ENCODE measurements around the gene ADGRV1.

Gene ADGRV1

GRCh38 chr5:90855296-90856010, 296.9 kb downstream of the ADGRV1 start:
- Histone ChIP-seq H3K79me2 (ENCODE audit: insufficient read depth, low read length) (no peaks in the 10 kb centered on the region), H3K4me3 (ENCODE audit: low read depth in 1 of 2, low read length in 2 of 2) (no peak overlapping the region), H3K9me3 (ENCODE audit: insufficient read depth, low read length, severe bottlenecking) (no peaks in the 10 kb centered on the region), H2AFZ (ENCODE audit: low read depth, low read length) (no peak overlapping the region), H3K27me3 (ENCODE audit: insufficient read depth, low read length, poor library complexity) (no peaks in the 10 kb centered on the region), H4K20me1 (ENCODE audit: insufficient read depth, low read length) (no peaks in the 10 kb centered on the region), H3K4me2 (ENCODE audit: insufficient read depth, low read length) (no peak overlapping the region), H3K9ac (ENCODE audit: low read depth, low read length) (no peak overlapping the region), H3K4me1 (ENCODE audit: insufficient read depth, low read length) (no peaks in the 10 kb centered on the region), H3K27ac (ENCODE audit: low read length) (no peak overlapping the region), H3K36me3 (ENCODE audit: insufficient read depth, low read length) (no peaks in the 10 kb centered on the region)
- no peak for ATAC-seq (ENCODE audit: insufficient read depth, low read depth)
- DNase-seq, result no peak
- TF ChIP-seq CTCF (IDR thresholded peaks at IDR 0.05; ENCODE audit: borderline replicate concordance, extremely low read depth, low read length, poor library complexity, severe bottlenecking), result no peak
- no peak for TF ChIP-seq EZH2 (IDR thresholded peaks at IDR 0.05; ENCODE audit: borderline replicate concordance, low read depth, low read length, severe bottlenecking)

GRCh38 chr5:90861843-90862586, 303.4 kb downstream of the ADGRV1 start:
- Histone ChIP-seq H3K4me3 (ENCODE audit: low read depth in 1 of 2, low read length in 2 of 2) (no peak overlapping the region), H3K27me3 (ENCODE audit: insufficient read depth, low read length, poor library complexity) (no peaks in the 10 kb centered on the region), H3K9me3 (ENCODE audit: insufficient read depth, low read length, severe bottlenecking) (no peaks in the 10 kb centered on the region), H3K36me3 (ENCODE audit: insufficient read depth, low read length) (no peaks in the 10 kb centered on the region), H3K4me1 (ENCODE audit: insufficient read depth, low read length) (no peaks in the 10 kb centered on the region), H3K4me2 (ENCODE audit: insufficient read depth, low read length) (no peak overlapping the region), H3K79me2 (ENCODE audit: insufficient read depth, low read length) (no peaks in the 10 kb centered on the region), H3K27ac (ENCODE audit: low read length) (no peak overlapping the region), H3K9ac (ENCODE audit: low read depth, low read length) (no peak overlapping the region), H2AFZ (ENCODE audit: low read depth, low read length) (no peak overlapping the region), H4K20me1 (ENCODE audit: insufficient read depth, low read length) (no peaks in the 10 kb centered on the region)
- no peak for ATAC-seq (ENCODE audit: insufficient read depth, low read depth)
- DNase-seq, result no peak
- TF ChIP-seq EZH2 (IDR thresholded peaks at IDR 0.05; ENCODE audit: borderline replicate concordance, low read depth, low read length, severe bottlenecking) (no peak), CTCF (IDR thresholded peaks at IDR 0.05; ENCODE audit: borderline replicate concordance, extremely low read depth, low read length, poor library complexity, severe bottlenecking) (no peak)

GRCh38 chr5:90865180-90865579, 306.6 kb downstream of the ADGRV1 start:
- Histone ChIP-seq H2AFZ (ENCODE audit: low read depth, low read length) (no peak overlapping the region), H3K9me3 (ENCODE audit: insufficient read depth, low read length, severe bottlenecking) (no peaks in the 10 kb centered on the region), H3K36me3 (ENCODE audit: insufficient read depth, low read length) (no peaks in the 10 kb centered on the region), H3K4me3 (ENCODE audit: low read depth in 1 of 2, low read length in 2 of 2) (no peak overlapping the region), H3K27ac (ENCODE audit: low read length) (no peak overlapping the region), H3K79me2 (ENCODE audit: insufficient read depth, low read length) (no peaks in the 10 kb centered on the region), H3K9ac (ENCODE audit: low read depth, low read length) (no peak overlapping the region), H3K4me2 (ENCODE audit: insufficient read depth, low read length) (no peak overlapping the region), H4K20me1 (ENCODE audit: insufficient read depth, low read length) (no peaks in the 10 kb centered on the region), H3K27me3 (ENCODE audit: insufficient read depth, low read length, poor library complexity) (no peaks in the 10 kb centered on the region), H3K4me1 (ENCODE audit: insufficient read depth, low read length) (no peaks in the 10 kb centered on the region)
- ATAC-seq (ENCODE audit: insufficient read depth, low read depth), result no peak
- no peak for DNase-seq
- TF ChIP-seq CTCF (IDR thresholded peaks at IDR 0.05; ENCODE audit: borderline replicate concordance, extremely low read depth, low read length, poor library complexity, severe bottlenecking), result no peak
- TF ChIP-seq EZH2 (IDR thresholded peaks at IDR 0.05; ENCODE audit: borderline replicate concordance, low read depth, low read length, severe bottlenecking), result no peak

Data from DND-41 (cell line).